Measurements from ENCODE around the gene CADPS2. TPM values are rescaled to one million over a fixed set of nuclear protein-coding genes. Genes with fewer than 3 reads are reported as not detected.

CADPS2 gene
- total RNA-seq, 1 donor from 2014 or later, result 10.1 TPM

GRCh38 chr7:122429926-122430325, 456.3 kb downstream of the CADPS2 start:
- no peaks in the 10 kb centered on the region for H3K9me3 Mint-ChIP-seq
- H3K27me3 Mint-ChIP-seq, result no peaks in the 10 kb centered on the region
- no peak for DNase-seq (ENCODE audit: extremely low spot score, unreplicated experiment)
- peaks cover 4% of the 10 kb centered on the region for H3K4me1 Mint-ChIP-seq (ENCODE audit: unreplicated experiment)
- H3K4me3 Mint-ChIP-seq, result no peak overlapping the region
- H3K36me3 Mint-ChIP-seq, result peaks cover 4% of the 10 kb centered on the region
- TF ChIP-seq, protein P1, sequence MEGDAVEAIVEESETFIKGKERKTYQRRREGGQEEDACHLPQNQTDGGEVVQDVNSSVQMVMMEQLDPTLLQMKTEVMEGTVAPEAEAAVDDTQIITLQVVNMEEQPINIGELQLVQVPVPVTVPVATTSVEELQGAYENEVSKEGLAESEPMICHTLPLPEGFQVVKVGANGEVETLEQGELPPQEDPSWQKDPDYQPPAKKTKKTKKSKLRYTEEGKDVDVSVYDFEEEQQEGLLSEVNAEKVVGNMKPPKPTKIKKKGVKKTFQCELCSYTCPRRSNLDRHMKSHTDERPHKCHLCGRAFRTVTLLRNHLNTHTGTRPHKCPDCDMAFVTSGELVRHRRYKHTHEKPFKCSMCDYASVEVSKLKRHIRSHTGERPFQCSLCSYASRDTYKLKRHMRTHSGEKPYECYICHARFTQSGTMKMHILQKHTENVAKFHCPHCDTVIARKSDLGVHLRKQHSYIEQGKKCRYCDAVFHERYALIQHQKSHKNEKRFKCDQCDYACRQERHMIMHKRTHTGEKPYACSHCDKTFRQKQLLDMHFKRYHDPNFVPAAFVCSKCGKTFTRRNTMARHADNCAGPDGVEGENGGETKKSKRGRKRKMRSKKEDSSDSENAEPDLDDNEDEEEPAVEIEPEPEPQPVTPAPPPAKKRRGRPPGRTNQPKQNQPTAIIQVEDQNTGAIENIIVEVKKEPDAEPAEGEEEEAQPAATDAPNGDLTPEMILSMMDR (conservative IDR thresholded peaks at IDR 0.05), result no peak
- H3K27ac Mint-ChIP-seq, result no peak overlapping the region

- H3K9me3 Mint-ChIP-seq, result no peaks in the 10 kb centered on the region
- H3K27me3 Mint-ChIP-seq, result no peaks in the 10 kb centered on the region
- H3K4me3 Mint-ChIP-seq, result no peak overlapping the region
- H3K4me1 Mint-ChIP-seq (ENCODE audit: unreplicated experiment), result no peaks in the 10 kb centered on the region
- DNase-seq (ENCODE audit: extremely low spot score, unreplicated experiment), result no peak
- no peak overlapping the region for H3K27ac Mint-ChIP-seq
- no peaks in the 10 kb centered on the region for H3K36me3 Mint-ChIP-seq
- TF ChIP-seq, protein P1 (conservative IDR thresholded peaks at IDR 0.05), result no peak
Observed at GRCh38 chr7:122425731-122426130, 460.5 kb downstream of the CADPS2 start.

- Mint-ChIP-seq H3K4me3 (no peak overlapping the region), H3K9me3 (no peaks in the 10 kb centered on the region), H3K4me1 (ENCODE audit: unreplicated experiment) (no peaks in the 10 kb centered on the region), H3K36me3 (no peaks in the 10 kb centered on the region), H3K27me3 (no peaks in the 10 kb centered on the region), H3K27ac (no peak overlapping the region)
- TF ChIP-seq, protein P1 (conservative IDR thresholded peaks at IDR 0.05), result no peak
- DNase-seq (ENCODE audit: extremely low spot score, unreplicated experiment), result no peak
Observed at GRCh38 chr7:122423591-122423990, 462.7 kb downstream of the CADPS2 start.

DNA sequence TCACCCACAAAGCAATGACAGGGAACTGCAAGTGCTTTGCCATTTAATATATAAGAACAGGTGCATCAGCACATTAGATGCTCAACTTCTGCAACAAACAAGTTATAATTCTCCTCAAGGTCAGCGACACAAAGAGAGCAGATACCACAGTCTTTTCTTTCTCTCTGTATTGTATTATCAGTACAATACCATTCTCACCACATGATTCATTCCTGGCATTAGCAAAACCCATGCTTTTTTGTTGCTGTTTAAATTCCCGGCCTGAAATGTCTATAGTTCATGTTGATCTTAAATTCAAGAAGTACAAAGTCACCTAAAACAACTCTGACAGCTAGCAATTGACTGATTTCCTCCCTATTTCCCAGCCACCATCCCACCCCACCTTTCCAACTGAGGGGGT, 469.9 kb downstream of the CADPS2 start:
- H3K27ac Mint-ChIP-seq, result no peak overlapping the region
- H3K27me3 Mint-ChIP-seq, result no peaks in the 10 kb centered on the region
- no peak overlapping the region for H3K4me3 Mint-ChIP-seq

DNA sequence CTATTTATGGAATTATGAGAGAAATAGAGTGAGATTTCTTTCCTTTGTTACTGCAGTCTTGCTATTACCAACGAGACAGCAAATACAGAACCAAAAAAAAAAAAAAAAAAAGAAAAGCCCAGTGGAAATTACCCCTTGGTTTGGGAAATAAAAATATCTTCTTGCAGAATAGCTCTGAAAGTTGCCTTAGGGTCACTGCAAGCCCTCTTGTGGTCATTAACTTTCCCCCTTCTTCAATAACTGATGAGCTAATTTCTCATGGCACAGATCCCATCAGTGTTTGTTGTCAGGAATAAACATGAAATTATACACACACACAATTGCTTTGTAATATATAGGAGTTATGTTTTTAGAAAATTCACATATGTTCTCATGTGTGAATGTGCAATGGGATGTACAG, 470.8 kb downstream of the CADPS2 start:
- no peak overlapping the region for H3K4me3 Mint-ChIP-seq
- H3K27me3 Mint-ChIP-seq, result peaks cover 2% of the 10 kb centered on the region
- DNase-seq (ENCODE audit: extremely low spot score, unreplicated experiment), result no peak
- no peaks in the 10 kb centered on the region for H3K36me3 Mint-ChIP-seq
- TF ChIP-seq, protein P1 (conservative IDR thresholded peaks at IDR 0.05), result peak; percentile 30
- H3K4me1 Mint-ChIP-seq (ENCODE audit: unreplicated experiment), result peaks cover 10% of the 10 kb centered on the region
- no peak overlapping the region for H3K27ac Mint-ChIP-seq
- no peaks in the 10 kb centered on the region for H3K9me3 Mint-ChIP-seq

More for the DNA sequence above, 469.9 kb downstream of the CADPS2 start:
- H3K4me1 Mint-ChIP-seq (ENCODE audit: unreplicated experiment), result peaks cover 10% of the 10 kb centered on the region
- no peak for DNase-seq (ENCODE audit: extremely low spot score, unreplicated experiment)
- no peaks in the 10 kb centered on the region for H3K9me3 Mint-ChIP-seq
- TF ChIP-seq, protein P1 (conservative IDR thresholded peaks at IDR 0.05), result no peak
- H3K36me3 Mint-ChIP-seq, result no peaks in the 10 kb centered on the region

DNA sequence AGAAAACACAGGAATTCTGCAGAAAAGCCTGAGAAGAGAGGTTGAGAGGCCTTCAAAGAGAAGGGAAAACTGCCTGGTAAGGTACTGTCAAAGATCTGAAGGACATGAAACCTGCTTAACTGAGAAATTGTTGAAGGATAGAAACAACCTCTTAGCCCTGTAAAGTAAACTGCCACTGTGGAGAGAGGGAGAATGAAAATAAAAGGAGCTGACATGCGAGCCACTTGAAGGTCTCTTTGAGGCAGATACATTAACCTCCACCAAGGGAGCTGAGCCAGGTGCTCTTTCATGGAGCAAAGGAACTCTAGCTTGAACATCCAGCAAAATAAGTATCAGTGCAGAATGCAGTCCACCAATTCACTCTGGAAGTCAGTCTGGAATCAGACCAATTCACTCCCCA, 472.9 kb downstream of the CADPS2 start:
- Mint-ChIP-seq H3K9me3 (no peaks in the 10 kb centered on the region), H3K4me1 (ENCODE audit: unreplicated experiment) (peaks cover 10% of the 10 kb centered on the region), H3K36me3 (no peaks in the 10 kb centered on the region), H3K27me3 (peaks cover 2% of the 10 kb centered on the region), H3K4me3 (no peak overlapping the region), H3K27ac (no peak overlapping the region)
- TF ChIP-seq, protein P1 (conservative IDR thresholded peaks at IDR 0.05), result no peak
- DNase-seq (ENCODE audit: extremely low spot score, unreplicated experiment), result no peak
